HL-60 (cell line): ENCODE data around the gene TUB.

Experiments used
- POLR2AphosphoS5 ChIP-seq: IDR thresholded peaks from 2 replicates; pipeline ENCODE4 v1.6.1; 2012; ENCODE audit warnings: low read depth
- TF ChIP-seq, protein P1 (sequence below): IDR thresholded peaks from one replicate; pipeline ENCODE4 v1.5.1; 2011; ENCODE audit warnings: low read length, control low read depth, inconsistent platforms; ENCODE audit not compliant: insufficient read depth

DNA sequence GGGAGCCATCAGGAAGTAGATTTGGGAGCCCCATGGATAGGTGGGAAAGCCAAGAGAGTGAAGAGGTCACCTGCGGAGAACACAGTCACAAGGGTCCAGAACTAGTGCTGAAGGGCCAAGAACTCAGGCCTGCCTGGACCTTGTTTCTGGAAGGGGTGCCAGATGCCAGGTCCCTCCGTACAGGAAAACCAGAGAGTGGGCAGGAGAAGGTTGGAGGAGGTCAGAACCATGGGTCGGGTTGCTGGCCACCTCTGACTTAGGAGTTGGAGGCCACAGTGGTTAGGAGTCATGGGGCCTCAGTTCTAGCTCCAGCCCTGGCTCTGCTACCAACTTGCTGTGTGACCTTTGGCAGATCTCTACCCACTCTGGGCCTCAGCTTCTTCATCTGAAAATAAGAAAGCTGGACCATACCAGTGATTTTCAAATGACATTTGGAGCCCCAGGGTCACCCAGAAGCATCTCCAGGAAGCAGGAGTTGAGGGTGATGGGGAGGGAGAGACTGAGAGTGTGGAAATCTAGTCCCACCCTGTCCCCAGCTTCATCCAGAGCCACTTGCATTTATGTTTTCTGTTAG lies 20.8 kb upstream of the TUB start:
- no peak for TF ChIP-seq POLR2AphosphoS5
- TF ChIP-seq, protein P1, sequence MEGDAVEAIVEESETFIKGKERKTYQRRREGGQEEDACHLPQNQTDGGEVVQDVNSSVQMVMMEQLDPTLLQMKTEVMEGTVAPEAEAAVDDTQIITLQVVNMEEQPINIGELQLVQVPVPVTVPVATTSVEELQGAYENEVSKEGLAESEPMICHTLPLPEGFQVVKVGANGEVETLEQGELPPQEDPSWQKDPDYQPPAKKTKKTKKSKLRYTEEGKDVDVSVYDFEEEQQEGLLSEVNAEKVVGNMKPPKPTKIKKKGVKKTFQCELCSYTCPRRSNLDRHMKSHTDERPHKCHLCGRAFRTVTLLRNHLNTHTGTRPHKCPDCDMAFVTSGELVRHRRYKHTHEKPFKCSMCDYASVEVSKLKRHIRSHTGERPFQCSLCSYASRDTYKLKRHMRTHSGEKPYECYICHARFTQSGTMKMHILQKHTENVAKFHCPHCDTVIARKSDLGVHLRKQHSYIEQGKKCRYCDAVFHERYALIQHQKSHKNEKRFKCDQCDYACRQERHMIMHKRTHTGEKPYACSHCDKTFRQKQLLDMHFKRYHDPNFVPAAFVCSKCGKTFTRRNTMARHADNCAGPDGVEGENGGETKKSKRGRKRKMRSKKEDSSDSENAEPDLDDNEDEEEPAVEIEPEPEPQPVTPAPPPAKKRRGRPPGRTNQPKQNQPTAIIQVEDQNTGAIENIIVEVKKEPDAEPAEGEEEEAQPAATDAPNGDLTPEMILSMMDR, result no peak
